Astrocyte (in vitro differentiated cells and primary cell): Measurements from ENCODE around the gene RDH11.

ENCODE experiments used
- EZH2 ChIP-seq: IDR thresholded peaks from 2 replicates; pipeline ENCODE4 v1.6.1; 2012; ENCODE audit warnings: mild to moderate bottlenecking, low read length, inconsistent platforms; ENCODE audit not compliant: insufficient read depth
- TF ChIP-seq, protein P1 (sequence below): IDR thresholded peaks from 2 replicates; pipeline ENCODE4 v1.5.1; 2011; ENCODE audit warnings: low read depth, mild to moderate bottlenecking, inconsistent platforms, low read length, moderate library complexity; ENCODE audit not compliant: insufficient read depth

DNA sequence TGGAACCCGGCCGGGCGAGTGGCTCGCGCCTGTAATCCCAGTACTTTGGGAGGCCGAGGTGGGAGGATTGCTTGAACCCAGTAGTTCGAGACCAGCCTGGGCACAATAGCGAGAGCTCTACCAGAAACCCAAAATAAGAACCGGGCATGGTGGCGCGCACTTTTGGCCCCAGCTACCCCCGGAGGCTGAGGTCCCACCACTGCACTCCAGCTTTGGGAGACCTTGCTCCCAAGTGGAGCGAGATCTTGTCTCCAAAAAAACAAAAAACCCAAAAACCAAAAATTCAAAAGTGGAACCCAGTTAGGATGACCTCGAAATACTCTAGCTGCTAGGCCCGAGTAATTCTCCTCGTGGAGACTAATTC, 20.4 kb downstream of the RDH11 start:
- TF ChIP-seq, protein P1, sequence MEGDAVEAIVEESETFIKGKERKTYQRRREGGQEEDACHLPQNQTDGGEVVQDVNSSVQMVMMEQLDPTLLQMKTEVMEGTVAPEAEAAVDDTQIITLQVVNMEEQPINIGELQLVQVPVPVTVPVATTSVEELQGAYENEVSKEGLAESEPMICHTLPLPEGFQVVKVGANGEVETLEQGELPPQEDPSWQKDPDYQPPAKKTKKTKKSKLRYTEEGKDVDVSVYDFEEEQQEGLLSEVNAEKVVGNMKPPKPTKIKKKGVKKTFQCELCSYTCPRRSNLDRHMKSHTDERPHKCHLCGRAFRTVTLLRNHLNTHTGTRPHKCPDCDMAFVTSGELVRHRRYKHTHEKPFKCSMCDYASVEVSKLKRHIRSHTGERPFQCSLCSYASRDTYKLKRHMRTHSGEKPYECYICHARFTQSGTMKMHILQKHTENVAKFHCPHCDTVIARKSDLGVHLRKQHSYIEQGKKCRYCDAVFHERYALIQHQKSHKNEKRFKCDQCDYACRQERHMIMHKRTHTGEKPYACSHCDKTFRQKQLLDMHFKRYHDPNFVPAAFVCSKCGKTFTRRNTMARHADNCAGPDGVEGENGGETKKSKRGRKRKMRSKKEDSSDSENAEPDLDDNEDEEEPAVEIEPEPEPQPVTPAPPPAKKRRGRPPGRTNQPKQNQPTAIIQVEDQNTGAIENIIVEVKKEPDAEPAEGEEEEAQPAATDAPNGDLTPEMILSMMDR: no peak
- TF ChIP-seq EZH2: no peak
